Activated T-helper 1 cell treated with Interleukin-2 at 50 U/mL for 16 hours (primary cell): ENCODE measurements around the gene OR2T35.
"Not testable (repeated sequence)": the region's sequence is repeated elsewhere in the genome, so short reads cannot be mapped to it uniquely, and the experiment has no call there.

Experiments
- DNase-seq: peaks from one replicate; pipeline ENCODE4 v3.0.0-alpha.2; 2020; ENCODE audit warnings: low read depth

OR2T35 gene, protein sequence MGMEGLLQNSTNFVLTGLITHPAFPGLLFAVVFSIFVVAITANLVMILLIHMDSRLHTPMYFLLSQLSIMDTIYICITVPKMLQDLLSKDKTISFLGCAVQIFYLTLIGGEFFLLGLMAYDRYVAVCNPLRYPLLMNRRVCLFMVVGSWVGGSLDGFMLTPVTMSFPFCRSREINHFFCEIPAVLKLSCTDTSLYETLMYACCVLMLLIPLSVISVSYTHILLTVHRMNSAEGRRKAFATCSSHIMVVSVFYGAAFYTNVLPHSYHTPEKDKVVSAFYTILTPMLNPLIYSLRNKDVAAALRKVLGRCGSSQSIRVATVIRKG

DNA sequence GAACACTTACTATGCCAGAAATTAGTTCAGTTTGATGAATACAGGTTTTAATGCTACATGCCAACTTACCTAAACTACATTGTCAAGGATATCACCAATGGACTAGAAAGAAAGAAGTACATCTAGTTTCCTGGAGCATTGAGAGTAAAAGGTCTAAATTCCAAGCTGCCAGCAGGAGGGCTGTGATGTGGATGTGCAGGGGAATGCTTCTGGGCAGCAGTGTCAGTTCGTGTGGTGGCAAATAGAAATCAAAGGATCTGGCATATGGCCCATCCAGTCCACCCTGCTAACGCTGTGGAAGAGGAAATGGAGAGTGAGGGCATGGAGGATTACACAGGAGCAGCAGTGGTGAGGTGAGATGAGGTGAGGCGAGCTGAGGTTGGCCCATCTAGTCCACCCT is at the start of gene OR2T35:
Gene OR2T35, minus strand, starts transcription at position 101 of the 400 bp plus-strand sequence. CDS start 6,020 bp downstream, outside the sequence.
- DNase-seq, result not testable (repeated sequence)

DNA sequence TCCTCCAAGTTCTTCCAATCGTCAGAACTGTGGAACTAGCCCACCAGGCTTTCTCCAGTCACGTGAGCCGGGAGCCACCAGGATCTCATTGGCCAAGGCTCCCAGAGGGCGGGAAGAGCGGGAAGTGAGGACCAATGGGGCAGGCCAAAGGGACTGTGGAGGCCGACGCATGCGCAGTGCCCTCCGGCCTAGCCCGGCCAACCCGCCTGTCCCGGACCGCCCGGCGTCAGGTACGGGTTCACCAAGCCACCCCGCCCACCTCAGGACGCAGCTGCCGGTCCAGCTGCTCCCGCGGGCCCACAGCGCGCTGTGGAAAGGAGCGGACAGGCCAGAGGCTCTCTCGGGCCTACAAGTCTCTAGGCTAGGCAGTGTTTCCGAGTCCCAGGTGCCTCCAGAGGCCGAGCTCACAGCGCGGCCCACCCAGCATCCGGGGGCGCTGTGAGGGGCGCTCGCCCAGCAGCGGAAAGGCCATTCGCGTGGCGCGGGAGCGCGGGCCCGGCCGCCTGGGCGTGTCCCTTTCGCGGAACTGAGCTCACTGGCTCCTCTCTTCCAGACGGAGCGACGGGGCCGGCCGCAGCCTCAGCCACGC is 46.6 kb upstream of the OR2T35 start:
- DNase-seq, result no peak

DNA sequence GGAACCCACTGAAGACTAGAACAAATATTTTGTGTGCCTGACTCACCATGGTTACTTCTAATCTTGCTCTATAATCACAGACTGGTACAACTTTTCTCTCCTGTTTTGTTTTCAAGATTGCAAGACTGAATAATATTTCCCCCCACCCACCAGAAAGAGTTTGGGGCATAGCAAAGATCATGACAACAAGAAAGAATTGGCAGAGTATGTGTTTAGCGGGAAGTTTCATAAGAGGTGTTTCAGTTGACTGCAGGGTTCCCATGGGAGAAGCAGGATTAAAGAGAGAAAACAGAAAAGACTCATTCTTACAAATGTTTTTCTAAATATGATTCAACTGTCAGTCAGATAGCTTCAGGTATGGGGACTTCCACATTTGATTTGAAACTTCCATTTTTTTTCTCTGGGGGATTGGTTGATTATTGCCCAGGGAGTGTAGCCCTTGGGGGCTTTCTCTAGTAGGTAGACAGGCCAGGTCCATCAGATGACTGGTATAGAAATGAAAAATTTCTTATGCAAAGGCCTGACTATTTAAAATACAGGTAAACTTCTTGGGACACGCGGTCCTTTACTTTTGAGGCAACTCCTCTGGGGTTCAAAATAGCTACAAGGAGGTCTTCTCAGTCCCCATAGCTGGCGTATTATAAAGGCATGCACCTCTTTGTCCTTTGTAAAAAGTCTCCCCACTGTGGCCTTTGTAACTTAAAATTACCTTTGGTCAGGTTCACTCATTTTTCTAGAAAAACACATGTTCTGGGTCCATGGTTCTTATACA is 43.6 kb upstream of the OR2T35 start:
- no peak for DNase-seq

DNA sequence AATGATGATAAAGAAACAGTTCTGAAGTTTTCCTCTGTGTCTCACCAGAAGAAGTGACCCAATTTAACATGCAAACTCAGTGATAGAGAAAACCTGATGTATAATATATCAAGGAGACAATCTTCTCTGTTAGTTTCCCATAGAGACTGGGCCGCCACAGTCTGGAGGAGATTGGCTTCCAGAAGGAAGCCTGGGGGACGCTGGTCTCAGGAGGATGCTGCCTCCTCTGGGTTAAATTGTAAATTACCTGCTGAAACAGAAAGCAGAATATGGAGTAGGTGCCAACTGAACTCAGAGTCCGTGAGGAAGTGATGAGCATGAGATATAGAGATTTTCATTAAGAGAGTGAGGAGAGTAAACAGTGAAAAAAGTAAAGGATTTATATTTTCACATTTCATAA is 41.7 kb upstream of the OR2T35 start:
- no peak for DNase-seq

DNA sequence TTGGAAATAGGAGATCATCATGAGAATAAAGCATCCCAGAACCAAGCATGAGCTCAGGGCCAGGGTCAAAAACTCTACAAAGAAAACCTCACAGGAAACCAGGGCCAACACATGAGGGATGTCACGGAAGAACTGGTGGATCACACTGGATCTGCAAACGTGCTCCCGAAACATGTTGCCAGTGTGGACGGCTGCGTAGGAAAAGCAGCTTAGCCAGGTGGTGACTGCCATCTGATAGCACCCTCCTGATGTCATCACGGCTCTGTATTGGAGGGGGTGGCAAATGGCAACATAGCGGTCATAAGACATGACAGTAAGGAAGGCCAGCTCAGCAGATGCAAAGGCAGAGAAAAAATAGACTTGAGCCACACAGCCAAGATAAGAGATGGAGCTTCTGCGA is 36.6 kb upstream of the OR2T35 start:
- no peak for DNase-seq

DNA sequence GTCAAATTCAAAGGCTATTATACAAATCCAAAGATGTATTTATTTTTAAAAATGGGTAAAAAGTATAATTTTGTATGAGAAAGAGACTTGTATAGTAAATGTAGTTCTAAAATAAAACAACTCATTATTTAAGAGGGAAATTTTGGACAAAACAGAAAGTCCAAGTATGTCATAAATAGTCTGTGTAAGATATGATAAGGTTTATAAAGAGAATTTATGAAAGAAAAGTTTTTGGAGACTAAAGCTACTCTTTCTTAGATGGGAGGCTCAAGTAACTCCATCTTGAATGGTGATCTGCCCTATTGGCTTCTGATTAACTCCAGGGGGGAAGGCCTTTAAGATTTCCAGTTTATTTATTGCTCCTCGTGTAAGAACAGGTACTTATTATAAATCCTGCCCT is 24.9 kb upstream of the OR2T35 start:
- no peak for DNase-seq

DNA sequence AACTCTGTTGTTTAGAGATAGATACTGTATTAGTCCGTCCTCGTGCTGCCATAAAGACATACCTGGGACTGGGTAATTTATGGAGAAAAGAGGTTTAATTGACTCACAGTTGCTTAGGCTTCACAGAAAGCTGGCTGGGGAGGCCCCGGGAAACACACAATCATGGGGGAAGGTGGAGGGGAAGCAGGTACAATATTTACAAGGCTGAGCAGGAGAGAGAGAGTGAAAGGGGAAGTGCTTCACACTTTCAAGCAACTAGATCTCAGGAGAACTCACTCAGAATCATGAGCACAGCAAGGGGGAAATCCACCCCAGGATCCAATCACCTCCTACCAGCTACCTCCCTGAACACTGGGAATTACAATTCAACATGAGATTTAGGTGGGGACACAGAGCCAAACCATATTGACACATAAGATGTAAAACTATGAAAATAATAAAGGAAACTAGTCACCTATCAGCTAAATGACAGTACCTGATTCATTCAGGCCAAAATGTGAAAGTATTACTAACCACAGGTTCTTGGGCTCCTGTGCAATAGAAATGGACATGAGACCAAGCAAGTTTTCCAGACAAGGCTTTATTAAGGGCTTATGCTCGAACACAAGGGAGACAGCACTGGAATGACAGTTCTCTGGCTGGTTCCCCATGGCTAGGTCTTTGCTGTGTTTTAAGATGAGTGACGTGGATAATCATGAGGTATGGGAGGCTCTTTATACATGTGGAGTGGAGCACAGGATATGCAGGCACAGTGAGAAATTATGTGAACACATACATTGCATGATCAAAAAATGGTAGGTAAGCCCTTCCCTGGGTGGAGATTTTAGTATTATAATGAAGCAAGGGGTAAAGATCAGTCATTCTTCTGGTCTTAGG is 18.6 kb upstream of the OR2T35 start:
- DNase-seq, result not testable (repeated sequence)

DNA sequence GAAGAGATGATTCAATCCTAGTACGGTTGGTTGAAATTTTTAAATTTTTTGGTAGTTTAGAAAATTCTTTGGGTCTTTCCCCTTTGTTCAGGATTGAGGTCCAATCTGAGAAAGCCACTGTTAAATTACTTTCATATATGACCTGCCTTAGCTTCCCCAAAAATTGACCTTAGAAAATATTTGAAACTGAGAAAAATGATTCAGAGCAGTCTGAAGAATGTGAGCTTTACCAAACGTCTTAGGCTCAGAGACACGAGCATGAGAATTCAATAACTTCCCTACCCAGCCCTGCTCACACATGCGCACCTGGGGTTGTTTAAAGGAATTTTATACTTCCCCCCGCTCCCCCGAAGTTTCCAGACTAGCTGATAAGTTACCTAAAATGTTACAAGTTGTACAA is 11.7 kb upstream of the OR2T35 start:
- DNase-seq, result not testable (repeated sequence)

DNA sequence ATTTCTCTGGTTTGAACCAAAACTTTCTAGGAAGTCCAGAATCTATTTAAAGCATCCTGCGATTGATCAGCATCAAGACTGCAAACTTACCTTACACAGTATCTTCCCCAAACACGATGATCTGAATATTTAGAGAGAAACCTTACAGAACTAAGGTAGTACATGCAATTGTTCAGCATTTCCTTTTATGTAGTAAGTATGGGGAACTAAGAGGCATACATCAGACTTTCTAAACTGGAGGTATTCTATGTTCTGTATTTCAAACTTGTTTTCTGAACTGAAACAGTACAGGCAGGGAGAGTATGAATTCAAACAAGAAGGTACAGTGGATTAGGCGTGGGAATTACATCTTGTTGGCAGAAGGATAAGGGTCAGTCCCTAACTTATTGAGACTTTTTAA is 10.3 kb upstream of the OR2T35 start, which contains the start of gene OR2T27:
Gene OR2T27, minus strand, starts transcription at position 175 of the 400 bp plus-strand sequence. CDS start 4,644 bp downstream, outside the sequence.
- not testable (repeated sequence) for DNase-seq

DNA sequence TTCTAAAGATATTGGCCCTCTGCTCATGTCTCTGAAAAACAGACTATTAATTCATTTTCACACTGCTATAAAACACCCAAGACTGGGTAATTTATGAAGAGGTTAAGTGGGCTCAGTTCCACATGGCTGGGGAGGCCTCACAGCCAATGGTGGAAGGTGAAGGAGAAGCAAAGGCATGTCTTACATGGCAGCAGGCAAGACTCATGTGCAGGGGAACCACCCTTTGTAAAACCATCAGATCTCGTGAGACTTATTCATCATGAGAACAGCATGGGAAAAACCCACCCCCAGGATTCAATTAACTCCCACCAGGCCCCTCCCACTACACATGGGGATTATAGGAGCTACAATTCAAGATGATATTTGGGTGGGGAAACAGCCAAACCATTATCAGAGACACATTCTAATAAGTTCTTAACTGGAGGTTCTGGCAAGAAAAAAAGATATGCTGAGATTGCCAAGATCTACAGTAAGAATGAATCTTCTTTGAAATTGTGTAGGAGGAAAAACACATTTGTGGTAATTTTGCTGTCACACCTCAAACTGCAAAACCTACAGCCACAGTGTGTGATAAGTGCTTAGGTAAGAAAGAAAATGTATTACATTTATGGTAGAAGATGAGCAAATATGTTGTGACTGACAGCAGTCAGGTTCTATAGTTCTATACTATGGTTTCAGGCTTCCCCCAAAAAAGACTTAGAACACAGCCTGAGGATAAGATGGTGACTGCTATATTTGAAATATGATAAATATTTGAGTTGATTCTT is 3.9 kb upstream of the OR2T35 start:
- DNase-seq, result not testable (repeated sequence)

DNA sequence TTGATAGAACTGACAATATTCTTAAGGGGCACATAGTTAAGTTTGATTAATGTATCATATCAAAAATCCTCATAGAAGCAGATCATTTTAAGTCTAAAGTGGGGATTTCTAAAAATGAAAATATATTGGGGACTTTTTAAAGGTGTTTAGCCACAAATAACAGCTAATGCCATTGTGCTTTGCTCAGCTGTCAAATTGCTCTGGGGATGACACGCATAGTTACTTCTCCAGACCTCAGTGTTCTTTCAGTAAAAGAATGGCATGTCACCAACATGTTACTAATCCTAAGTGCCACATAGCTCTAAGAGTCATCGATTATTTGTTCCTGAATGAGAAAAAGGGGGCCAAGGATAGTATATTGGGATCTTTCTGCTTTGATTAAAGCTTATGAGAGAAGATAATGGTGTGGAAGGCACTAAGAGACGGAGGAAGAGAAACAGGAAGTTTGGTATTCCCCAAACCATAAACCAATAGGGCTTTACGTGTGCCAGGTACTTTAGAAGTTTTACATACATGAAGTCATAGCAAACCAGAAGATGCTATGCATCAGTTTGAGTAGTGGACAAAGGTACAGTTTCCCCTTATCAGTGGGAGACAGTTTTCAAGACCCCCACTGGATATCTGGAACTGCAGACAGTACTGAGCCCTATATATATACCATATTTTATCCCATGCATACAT is 2.0 kb downstream of the OR2T35 start:
- not testable (repeated sequence) for DNase-seq

DNA sequence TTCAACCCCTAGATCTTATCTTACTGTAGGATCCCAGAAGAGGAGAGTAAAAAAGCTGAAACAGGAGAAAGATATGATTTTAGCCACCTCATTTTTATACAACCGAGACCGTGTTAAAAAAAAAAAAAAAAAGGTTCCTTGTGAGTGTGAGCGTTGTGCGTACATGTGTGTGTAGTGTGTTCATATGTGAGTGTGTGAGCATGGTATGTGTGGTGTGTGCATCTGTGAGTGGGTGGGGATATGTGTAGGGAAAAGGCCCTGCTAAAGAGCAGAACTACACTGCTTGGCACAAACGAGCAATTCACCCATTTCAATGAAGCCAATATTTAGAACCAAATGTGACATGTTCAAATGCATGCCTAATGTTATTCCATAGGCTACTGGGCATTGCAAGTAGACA is 3.5 kb downstream of the OR2T35 start:
- not testable (repeated sequence) for DNase-seq

DNA sequence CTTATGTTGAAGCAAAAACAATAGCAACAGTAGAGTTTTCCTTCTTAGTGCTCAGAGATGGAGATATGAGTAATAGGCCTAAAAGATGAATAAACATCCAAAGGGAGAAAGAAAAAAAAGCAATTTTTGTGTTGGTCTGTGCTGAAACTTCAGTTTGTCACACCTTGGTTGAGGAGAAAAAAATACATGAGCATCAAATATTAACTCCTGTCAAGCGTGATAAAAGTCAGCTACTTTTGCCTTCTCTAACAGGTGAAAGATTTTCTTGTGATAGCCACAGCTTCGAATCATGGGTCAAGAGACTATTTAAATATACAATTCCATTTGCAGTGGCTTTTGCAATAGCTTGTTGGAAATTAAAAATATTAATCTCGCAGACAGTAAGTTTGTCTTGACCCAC is 4.2 kb downstream of the OR2T35 start:
- not testable (repeated sequence) for DNase-seq

DNA sequence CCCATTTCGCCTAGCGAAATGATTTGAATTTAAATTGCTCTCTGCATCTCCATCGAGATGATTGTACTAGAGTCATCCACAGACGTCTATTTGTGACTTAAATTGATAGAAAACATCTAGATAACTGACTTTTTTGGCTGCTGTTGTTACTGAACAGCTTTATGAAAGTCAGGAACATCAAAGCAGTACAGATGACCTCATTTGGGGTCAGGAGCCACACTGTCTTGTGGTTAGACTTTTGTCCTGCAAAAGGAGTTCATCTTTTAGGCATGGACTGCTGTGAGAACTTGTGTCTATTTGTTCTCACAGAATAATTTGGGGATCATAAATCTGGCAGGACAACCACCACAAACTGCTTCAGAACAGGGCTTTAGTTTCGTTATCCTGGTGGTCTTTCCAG is 5.4 kb downstream of the OR2T35 start:
- not testable (repeated sequence) for DNase-seq

DNA sequence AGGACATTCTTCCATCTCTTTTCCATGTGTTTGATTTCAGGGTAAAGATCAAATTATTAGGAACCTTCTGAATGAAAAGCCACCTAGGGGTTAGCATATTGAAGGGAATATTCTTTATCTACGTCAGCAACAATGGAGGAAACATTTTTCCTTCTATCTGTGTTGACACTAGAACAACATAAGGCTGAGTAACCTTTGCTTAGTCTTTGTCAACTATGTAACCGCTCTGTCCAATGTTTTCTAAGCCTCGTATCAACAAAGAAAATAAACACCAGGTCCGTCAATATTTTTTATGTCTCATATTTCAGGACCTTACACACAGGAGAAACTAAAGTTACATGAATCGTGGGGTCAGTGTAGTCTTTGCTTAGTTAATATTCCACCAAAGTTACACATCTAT is 8.5 kb downstream of the OR2T35 start:
- DNase-seq, result not testable (repeated sequence)

DNA sequence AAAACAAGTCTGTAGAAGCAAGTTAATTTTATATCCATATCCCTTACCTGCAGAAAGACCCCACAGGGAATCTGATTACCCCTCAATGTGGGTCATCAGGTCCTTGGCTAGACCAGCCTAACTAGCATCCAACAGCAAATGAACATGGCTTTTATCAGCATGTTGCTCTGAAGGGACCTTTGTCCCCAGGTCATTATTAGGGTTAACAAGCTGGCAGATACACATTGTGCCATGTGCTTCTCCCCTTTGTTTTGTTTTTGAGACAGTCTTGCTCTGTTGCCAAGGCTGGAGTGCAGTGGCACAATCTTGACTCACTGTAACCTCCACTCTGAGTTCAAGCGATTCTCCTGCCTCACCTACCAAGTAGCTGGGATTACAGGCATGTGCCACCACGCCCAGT is 10.1 kb downstream of the OR2T35 start, which contains the start of gene OR2T11:
Gene OR2T11, minus strand, starts transcription at position 101 of the 400 bp plus-strand sequence. CDS start 7,963 bp downstream, outside the sequence.
- DNase-seq, result not testable (repeated sequence)

DNA sequence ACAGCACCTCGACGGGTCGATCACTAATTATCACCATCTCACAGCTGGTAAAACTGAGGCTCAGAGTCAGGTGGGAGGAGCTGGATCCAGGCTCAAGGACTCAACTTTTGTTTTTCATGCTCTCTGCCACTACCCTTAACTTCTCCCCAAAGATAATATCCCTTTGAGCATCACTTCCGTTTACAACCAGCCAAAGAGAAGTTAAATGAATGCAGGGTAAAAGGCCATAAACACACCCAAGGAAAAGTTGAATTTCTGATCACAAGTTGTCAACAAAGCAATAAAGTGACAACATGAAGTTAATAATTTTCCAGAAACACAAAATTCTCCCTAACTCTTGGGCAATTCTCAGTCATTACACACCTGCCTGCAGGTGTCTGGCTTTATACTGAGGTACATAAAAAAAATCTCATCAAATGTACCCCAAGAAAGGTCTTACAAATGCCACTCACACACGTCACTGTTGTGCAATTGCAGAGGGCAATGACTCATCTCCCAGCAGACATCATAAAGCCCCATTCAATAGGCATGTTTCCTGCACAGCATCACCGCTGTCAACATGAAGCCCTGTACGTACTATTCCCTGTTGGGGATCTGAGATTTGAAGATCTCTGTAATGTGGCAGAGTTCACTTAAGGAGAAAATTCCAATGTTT is 13.6 kb downstream of the OR2T35 start:
- DNase-seq, result no peak

DNA sequence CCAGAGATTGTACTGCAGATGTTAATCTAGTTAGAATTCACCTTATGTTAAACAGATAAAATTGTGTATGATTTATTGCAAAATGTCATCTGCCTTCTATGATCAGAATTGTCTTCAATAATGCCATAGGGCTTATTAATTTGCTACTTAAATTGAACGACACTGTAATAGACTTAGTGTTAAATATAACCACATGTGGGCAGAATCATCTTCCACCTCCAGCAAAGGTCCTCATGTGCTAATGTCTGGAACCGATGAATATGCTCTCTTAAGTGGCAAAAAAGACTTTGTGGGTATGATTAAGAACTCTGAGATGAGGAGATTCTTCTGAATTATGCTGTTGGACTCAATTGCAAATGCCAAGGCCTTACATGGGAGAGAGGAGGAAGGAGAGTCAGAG is 14.5 kb downstream of the OR2T35 start:
- no peak for DNase-seq

DNA sequence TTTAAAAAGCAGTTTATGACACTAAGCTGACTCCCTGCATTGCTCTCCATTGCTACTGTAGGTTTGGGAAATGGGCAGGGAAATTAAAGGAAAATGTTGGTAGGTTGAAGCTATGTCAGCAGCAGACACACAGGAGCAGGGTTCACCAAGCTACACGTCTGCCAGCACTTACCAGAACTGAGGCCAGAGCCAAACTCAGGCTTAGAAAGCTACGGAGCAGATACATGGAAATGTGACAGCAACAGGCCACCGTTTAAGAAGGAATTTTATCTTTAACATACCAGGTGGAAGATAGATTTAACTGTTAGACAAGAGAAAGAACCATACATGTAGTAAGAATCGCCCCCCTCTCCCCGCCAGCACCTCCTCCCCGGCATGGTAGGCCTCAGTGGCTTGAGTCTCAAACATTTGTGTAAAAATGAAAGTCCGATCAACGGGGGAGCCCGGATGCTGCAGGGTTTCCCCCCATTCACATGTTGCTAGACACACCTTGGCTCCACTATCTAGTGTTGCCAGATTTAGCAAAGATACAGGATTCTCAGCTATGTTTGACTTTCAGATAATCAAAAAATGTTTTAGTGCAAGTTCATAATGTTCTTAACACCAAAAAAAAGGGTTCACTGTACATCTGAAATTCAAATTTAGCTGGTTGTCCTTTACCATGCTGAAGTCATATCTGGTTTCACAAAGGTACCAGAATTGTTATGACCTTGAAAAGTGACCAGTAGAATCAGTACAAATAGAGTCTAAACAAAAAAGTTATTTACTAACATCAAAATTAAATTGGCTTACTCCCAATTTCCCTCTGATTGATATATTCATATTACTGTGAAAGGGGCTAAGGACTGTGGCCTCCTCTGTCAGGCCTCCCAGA is 16.9 kb downstream of the OR2T35 start:
- no peak for DNase-seq
